ENCODE measurements around the gene KIFC3. TPM values are rescaled to one million over a fixed set of nuclear protein-coding genes. Genes with fewer than 3 reads are reported as not detected.
"Not testable (repeated sequence)": the region's sequence is repeated elsewhere in the genome, so short reads cannot be mapped to it uniquely, and the experiment has no call there.

The KIFC3 gene
- total RNA-seq, result 61.6 TPM
- long read RNA-seq, transcript KIFC3-203 (20 exons, 3,379 nt), result major isoform, 270 of 495 reads
- long read RNA-seq, partial matches to known transcripts, result 130 of 495 reads
- long read RNA-seq, other reads (novel, unspliced or antisense), result 89 of 495 reads

GRCh38 chr16:57802341-57803133, at the start of gene KIFC3:
Gene KIFC3 (minus strand): TSS chr16:57802491. CDS start chr16:57798243, 4,248 bp downstream.
- ATAC-seq (ENCODE audit: poor library complexity), result peak; percentile 31
- intact Hi-C loops (cut with DNase I), result no loop called here

GRCh38 chr16:57848181-57848580, 45.9 kb upstream of the KIFC3 start:
- DNase-seq, result no peak
- ATAC-seq (ENCODE audit: poor library complexity), result no peak
- intact Hi-C loops (cut with DNase I), result no loop called here

More at GRCh38 chr16:57802341-57803133, at the start of gene KIFC3:
- DNase-seq, result peak; percentile 92

GRCh38 chr16:57846931-57847330, 44.6 kb upstream of the KIFC3 start:
- intact Hi-C loops (cut with DNase I); ATAC-seq (ENCODE audit: poor library complexity); DNase-seq: not testable (repeated sequence)

GRCh38 chr16:57846078-57846697, 43.9 kb upstream of the KIFC3 start:
- intact Hi-C loops (cut with DNase I), result no loop called here
- ATAC-seq (ENCODE audit: poor library complexity), result no peak
- no peak for DNase-seq

- intact Hi-C loops (cut with DNase I), result no loop called here
- no peak for DNase-seq
- no peak for ATAC-seq (ENCODE audit: poor library complexity)
These were observed 42.8 kb upstream of the KIFC3 start for GRCh38 chr16:57845115-57845514.

GRCh38 chr16:57844416-57845030, 42.2 kb upstream of the KIFC3 start:
- intact Hi-C loops (cut with DNase I), result no loop called here
- ATAC-seq (ENCODE audit: poor library complexity) (no peak), DNase-seq (no peak)

GRCh38 chr16:57843400-57843799, 41.1 kb upstream of the KIFC3 start:
- intact Hi-C loops (cut with DNase I), result no loop called here
- ATAC-seq (ENCODE audit: poor library complexity) (no peak), DNase-seq (no peak)

- DNase-seq, result no peak
- ATAC-seq (ENCODE audit: poor library complexity), result no peak
- intact Hi-C loops (cut with DNase I), result no loop called here
These were observed 40.3 kb upstream of the KIFC3 start for GRCh38 chr16:57842601-57843000.

GRCh38 chr16:57840833-57841232, 38.5 kb upstream of the KIFC3 start:
- intact Hi-C loops (cut with DNase I), result no loop called here
- no peak for DNase-seq
- no peak for ATAC-seq (ENCODE audit: poor library complexity)

GRCh38 chr16:57838161-57838560, 35.9 kb upstream of the KIFC3 start:
- DNase-seq (no peak), ATAC-seq (ENCODE audit: poor library complexity) (no peak)
- intact Hi-C loops (cut with DNase I), result no loop called here

- ATAC-seq (ENCODE audit: poor library complexity) (no peak), DNase-seq (no peak)
- intact Hi-C loops (cut with DNase I), result no loop called here
These were observed 35.2 kb upstream of the KIFC3 start for GRCh38 chr16:57837305-57838125.

- intact Hi-C loops (cut with DNase I); ATAC-seq (ENCODE audit: poor library complexity); DNase-seq: not testable (repeated sequence)
These were observed 33.1 kb upstream of the KIFC3 start for GRCh38 chr16:57835439-57835838.

- ATAC-seq (ENCODE audit: poor library complexity) (no peak), DNase-seq (no peak)
- intact Hi-C loops (cut with DNase I), result no loop called here
These were observed 32.6 kb upstream of the KIFC3 start for GRCh38 chr16:57834936-57835335.

- ATAC-seq (ENCODE audit: poor library complexity) (no peak), DNase-seq (no peak)
- intact Hi-C loops (cut with DNase I), result no loop called here
These were observed 28.7 kb upstream of the KIFC3 start for GRCh38 chr16:57830890-57831484.

- intact Hi-C loops (cut with DNase I), result no loop called here
- DNase-seq (no peak), ATAC-seq (ENCODE audit: poor library complexity) (peak; percentile 29)
These were observed 27.7 kb upstream of the KIFC3 start for GRCh38 chr16:57829969-57830360.

GRCh38 chr16:57828272-57829161, 26.2 kb upstream of the KIFC3 start:
- intact Hi-C loops (cut with DNase I), result no loop called here
- ATAC-seq (ENCODE audit: poor library complexity) (no peak), DNase-seq (no peak)
